ENCODE measurements around the gene CNGB1.

The CNGB1 gene

GRCh38 chr16:57916735-57917438 is 54.0 kb downstream of the CNGB1 start:
- no peak for TF ChIP-seq CTCF (IDR thresholded peaks at IDR 0.05; ENCODE audit: unreplicated experiment in 3 of 3)
- H3K36me3 Mint-ChIP-seq (ENCODE audit: low read depth): no peaks in the 10 kb centered on the region
- H3K9me3 Mint-ChIP-seq: no peaks in the 10 kb centered on the region
- H3K27me3 Mint-ChIP-seq (ENCODE audit: low read depth): peaks cover 21% of the 10 kb centered on the region
- no peak overlapping the region for H3K4me3 Mint-ChIP-seq
- H3K4me1 Mint-ChIP-seq: no peaks in the 10 kb centered on the region
- H3K27ac Mint-ChIP-seq: no peak overlapping the region

GRCh38 chr16:57915811-57916488 is 55.0 kb downstream of the CNGB1 start:
- H3K27me3 Mint-ChIP-seq (ENCODE audit: low read depth): peaks cover 21% of the 10 kb centered on the region
- H3K27ac Mint-ChIP-seq: no peak overlapping the region
- no peak overlapping the region for H3K4me3 Mint-ChIP-seq
- no peaks in the 10 kb centered on the region for H3K9me3 Mint-ChIP-seq
- no peaks in the 10 kb centered on the region for H3K4me1 Mint-ChIP-seq
- no peaks in the 10 kb centered on the region for H3K36me3 Mint-ChIP-seq (ENCODE audit: low read depth)
- TF ChIP-seq CTCF (IDR thresholded peaks at IDR 0.05; ENCODE audit: unreplicated experiment in 3 of 3): no peak

- no peak overlapping the region for H3K4me3 Mint-ChIP-seq
- peaks cover 21% of the 10 kb centered on the region for H3K27me3 Mint-ChIP-seq (ENCODE audit: low read depth)
- no peaks in the 10 kb centered on the region for H3K36me3 Mint-ChIP-seq (ENCODE audit: low read depth)
- no peaks in the 10 kb centered on the region for H3K9me3 Mint-ChIP-seq
- no peaks in the 10 kb centered on the region for H3K4me1 Mint-ChIP-seq
- H3K27ac Mint-ChIP-seq: no peak overlapping the region
- no peak for TF ChIP-seq CTCF (IDR thresholded peaks at IDR 0.05; ENCODE audit: unreplicated experiment in 3 of 3)
These were observed 55.7 kb downstream of the CNGB1 start for GRCh38 chr16:57915267-57915666.

GRCh38 chr16:57914244-57915173 is 56.4 kb downstream of the CNGB1 start:
- Mint-ChIP-seq H3K4me1 (no peaks in the 10 kb centered on the region), H3K9me3 (no peaks in the 10 kb centered on the region), H3K27ac (no peak overlapping the region), H3K27me3 (ENCODE audit: low read depth) (peaks cover 15% of the 10 kb centered on the region), H3K36me3 (ENCODE audit: low read depth) (no peaks in the 10 kb centered on the region), H3K4me3 (no peak overlapping the region)
- TF ChIP-seq CTCF (IDR thresholded peaks at IDR 0.05; ENCODE audit: unreplicated experiment in 3 of 3): no peak

GRCh38 chr16:57912529-57913260 is 58.2 kb downstream of the CNGB1 start:
- Mint-ChIP-seq H3K9me3 (no peaks in the 10 kb centered on the region), H3K27ac (no peak overlapping the region), H3K36me3 (ENCODE audit: low read depth) (no peaks in the 10 kb centered on the region), H3K27me3 (ENCODE audit: low read depth) (peaks cover 12% of the 10 kb centered on the region), H3K4me1 (no peaks in the 10 kb centered on the region), H3K4me3 (no peak overlapping the region)
- TF ChIP-seq CTCF (IDR thresholded peaks at IDR 0.05; ENCODE audit: unreplicated experiment in 3 of 3): no peak

All from nephron (organoid).